ENCODE data around the gene ABCB11.

DNA sequence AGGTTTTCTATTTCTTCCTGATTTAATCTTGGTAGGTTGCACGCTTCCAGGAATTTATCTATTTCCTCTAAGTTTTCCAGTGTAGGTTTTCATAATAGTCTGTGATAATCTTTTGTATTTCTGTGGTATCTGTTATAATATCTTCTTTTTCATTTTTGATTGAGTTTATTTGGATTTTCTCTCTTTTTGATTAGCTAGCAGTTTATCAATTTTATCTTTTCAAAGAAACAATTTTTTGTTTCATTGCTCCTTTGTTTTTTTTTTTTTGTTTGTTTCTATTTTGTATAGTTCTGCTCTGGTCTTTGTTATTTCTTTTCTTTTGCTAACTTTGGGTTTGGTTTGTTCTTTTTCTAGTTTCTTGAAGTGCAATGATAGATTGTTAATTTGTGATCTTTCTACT lies 78.7 kb downstream of the ABCB11 start:
- no peak for TF ChIP-seq EZH2 (IDR thresholded peaks at IDR 0.05; ENCODE audit: low read length, unreplicated experiment)
- TF ChIP-seq, protein P1, sequence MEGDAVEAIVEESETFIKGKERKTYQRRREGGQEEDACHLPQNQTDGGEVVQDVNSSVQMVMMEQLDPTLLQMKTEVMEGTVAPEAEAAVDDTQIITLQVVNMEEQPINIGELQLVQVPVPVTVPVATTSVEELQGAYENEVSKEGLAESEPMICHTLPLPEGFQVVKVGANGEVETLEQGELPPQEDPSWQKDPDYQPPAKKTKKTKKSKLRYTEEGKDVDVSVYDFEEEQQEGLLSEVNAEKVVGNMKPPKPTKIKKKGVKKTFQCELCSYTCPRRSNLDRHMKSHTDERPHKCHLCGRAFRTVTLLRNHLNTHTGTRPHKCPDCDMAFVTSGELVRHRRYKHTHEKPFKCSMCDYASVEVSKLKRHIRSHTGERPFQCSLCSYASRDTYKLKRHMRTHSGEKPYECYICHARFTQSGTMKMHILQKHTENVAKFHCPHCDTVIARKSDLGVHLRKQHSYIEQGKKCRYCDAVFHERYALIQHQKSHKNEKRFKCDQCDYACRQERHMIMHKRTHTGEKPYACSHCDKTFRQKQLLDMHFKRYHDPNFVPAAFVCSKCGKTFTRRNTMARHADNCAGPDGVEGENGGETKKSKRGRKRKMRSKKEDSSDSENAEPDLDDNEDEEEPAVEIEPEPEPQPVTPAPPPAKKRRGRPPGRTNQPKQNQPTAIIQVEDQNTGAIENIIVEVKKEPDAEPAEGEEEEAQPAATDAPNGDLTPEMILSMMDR (conservative IDR thresholded peaks at IDR 0.05; ENCODE audit: low read depth, low read length) = no peak
